A549 (cell line): ENCODE measurements around the gene NBPF1. TPM values are rescaled to one million over a fixed set of nuclear protein-coding genes. Genes with fewer than 3 reads are reported as not detected.
A peak's percentile ranks its signal among the peaks of the same experiment; 100 is the strongest.
"Not testable (repeated sequence)": the region's sequence is repeated elsewhere in the genome, so short reads cannot be mapped to it uniquely, and the experiment has no call there.

Source experiments
- ATAC-seq, 2 experiments: fragments of 200-7000 bp in 1 of 2; fragments of >200 bp in 1 of 2; cut with Nextera tagmentation in 1 of 2; cut with Tn5 transposase in 1 of 2; 3 replicates each; pipeline versions ENCODE4 v1.8.0 to v1.9.1; 2018 to 2020; ENCODE audit warnings: mild to moderate bottlenecking in 1 of 2, moderate library complexity in 1 of 2
- CTCF ChIA-PET: fragments of 300-600 bp; sonication (Branson Sonifier 250); formaldehyde crosslinking; extraction: SDS; loops from one replicate; lab custom pipeline; 2021; ENCODE audit warnings: antibody characterized with exemption, inconsistent platforms; lab: Yijun Ruan, JAX
- POLR2A ChIA-PET: fragments of 350-600 bp; formaldehyde crosslinking; extraction: SDS; loops from one replicate; lab custom pipeline; 2021; ENCODE audit warnings: antibody characterized with exemption, inconsistent platforms; lab: Yijun Ruan, JAX
- DNase-seq, 2 experiments: peaks; one replicate each; pipeline versions ENCODE4 v3.0.0 to v3.0.0-alpha.2; 2011 to 2016; ENCODE audit warnings: low read depth in 1 of 2, low spot score in 1 of 2
- FAIRE-seq: peaks from 2 replicates; lab custom pipeline; 2011; peaks lifted over from hg19 to GRCh38; lab: Jason Lieb, UNC
- H3K27ac ChIP-seq, 2 experiments: fragments of >200 bp; sonication (Bioruptor Twin); formaldehyde crosslinking; 3 replicates each; pipeline ENCODE4 v1.5.1; 2016 to 2017
- H3K4me1 ChIP-seq: fragments of >200 bp; sonication (Bioruptor Twin); formaldehyde crosslinking; 3 replicates; pipeline ENCODE4 v1.6.1; 2016
- H3K4me2 ChIP-seq: fragments of >200 bp; sonication (Bioruptor Twin); formaldehyde crosslinking; 3 replicates; pipeline ENCODE4 v1.6.1; 2016
- H3K4me3 ChIP-seq: fragments of >200 bp; sonication (Bioruptor Twin); formaldehyde crosslinking; 3 replicates; pipeline ENCODE4 v1.5.1; 2016
- H3K9me3 ChIP-seq: fragments of >200 bp; sonication (Bioruptor Twin); formaldehyde crosslinking; 3 replicates; pipeline ENCODE4 v1.6.1; 2016
- CTCF ChIP-seq: fragments of >200 bp; sonication (Bioruptor Twin); formaldehyde crosslinking; IDR thresholded peaks from 3 replicates; pipeline ENCODE4 v1.5.1; 2016
- E2F6 ChIP-seq: IDR thresholded peaks from 2 replicates; pipeline ENCODE4 v1.6.1; 2012; ENCODE audit warnings: low read depth, borderline replicate concordance
- FOXS1 ChIP-seq: fragments of 250-450 bp; sonication (Bioruptor Pico); IDR thresholded peaks from 2 replicates; pipeline ENCODE4 v1.5.0; 2020; ENCODE audit warnings: mild to moderate bottlenecking, moderate library complexity
- GATA3 ChIP-seq: IDR thresholded peaks from 2 replicates; pipeline ENCODE4 v1.6.1; 2012; ENCODE audit warnings: borderline replicate concordance
- HDAC2 ChIP-seq: fragments of 200-600 bp; sonication (generic); IDR thresholded peaks from 2 replicates; pipeline ENCODE4 v1.6.1; 2016
- HOXA7 ChIP-seq: fragments of 250-450 bp; sonication (Bioruptor Pico); IDR thresholded peaks from 2 replicates; pipeline ENCODE4 v1.5.0; 2020; ENCODE audit warnings: mild to moderate bottlenecking, moderate library complexity
- HOXB13 ChIP-seq: fragments of 250-450 bp; sonication (Bioruptor Pico); IDR thresholded peaks from 2 replicates; pipeline ENCODE4 v1.5.0; 2020; ENCODE audit warnings: low read depth, mild to moderate bottlenecking, moderate library complexity
- JUN ChIP-seq, 2 experiments: fragments of >200 bp; sonication (Bioruptor Twin); formaldehyde crosslinking; IDR thresholded peaks; 2 replicates in 1 of 2; 3 replicates in 1 of 2; pipeline ENCODE4 v1.6.1; 2016 to 2017
- KDM5A ChIP-seq: fragments of 200-600 bp; sonication (generic); IDR thresholded peaks from 2 replicates; pipeline ENCODE4 v1.6.1; 2016; ENCODE audit warnings: antibody characterized with exemption, mild to moderate bottlenecking
- MAX ChIP-seq: IDR thresholded peaks from 2 replicates; pipeline ENCODE4 v1.6.1; 2012
- MAZ ChIP-seq: fragments of 150-350 bp; IDR thresholded peaks from 2 replicates; pipeline ENCODE4 v1.6.1; 2014; ENCODE audit warnings: antibody characterized with exemption, low read depth, low read length, borderline replicate concordance
- MYC ChIP-seq: IDR thresholded peaks from 2 replicates; pipeline ENCODE4 v1.6.1; 2012; ENCODE audit warnings: mild to moderate bottlenecking, inconsistent platforms, low read length, improper control_type of control experiment, borderline replicate concordance
- PBX3 ChIP-seq: IDR thresholded peaks from 2 replicates; pipeline ENCODE4 v1.6.1; 2012
- POLR2A ChIP-seq: IDR thresholded peaks from 2 replicates; pipeline ENCODE4 v1.6.1; 2012; ENCODE audit warnings: mild to moderate bottlenecking, low read length
- RAD21 ChIP-seq, 2 experiments: fragments of >200 bp in 1 of 2; sonication (Bioruptor Twin) in 1 of 2; formaldehyde crosslinking in 1 of 2; IDR thresholded peaks in 1 of 2; conservative IDR thresholded peaks in 1 of 2; 2 replicates in 1 of 2; 3 replicates in 1 of 2; pipeline ENCODE4 v1.6.1; 2012 to 2018; ENCODE audit warnings: inconsistent platforms in 1 of 2
- RCOR1 ChIP-seq: fragments of 150-350 bp; IDR thresholded peaks from 2 replicates; pipeline ENCODE4 v1.6.1; 2014; ENCODE audit warnings: antibody characterized with exemption, low read length, low read depth
- RNF2 ChIP-seq: fragments of 200-600 bp; sonication (generic); IDR thresholded peaks from 2 replicates; pipeline ENCODE4 v1.6.1; 2016; ENCODE audit warnings: low read depth, mild to moderate bottlenecking, antibody characterized with exemption, moderate library complexity, borderline replicate concordance
- SMC3 ChIP-seq: fragments of >200 bp; sonication (Bioruptor Twin); formaldehyde crosslinking; IDR thresholded peaks from 3 replicates; pipeline ENCODE4 v1.6.1; 2018; ENCODE audit warnings: inconsistent platforms
- TFCP2L1 ChIP-seq: fragments of 250-450 bp; sonication (Bioruptor Pico); IDR thresholded peaks from 2 replicates; pipeline ENCODE4 v1.5.0; 2021; ENCODE audit warnings: mild to moderate bottlenecking
- TP53 ChIP-seq: fragments of 250-450 bp; sonication (Bioruptor Pico); IDR thresholded peaks from 2 replicates; pipeline ENCODE4 v1.5.0; 2021; ENCODE audit warnings: mild to moderate bottlenecking, moderate library complexity
- WGBS: methylation state at CpG from one replicate; pipeline ENCODE4 v1.1.6; 2017; ENCODE audit errors: missing lambda C conversion rate; 5-methylcytosine and 5-hydroxymethylcytosine counted together
- polyA minus RNA-seq: library from RNA; depleted of rRNA, polyadenylated mRNA; stranded (reverse); fragments of >200 nt; gene quantifications from 2 replicates; pipeline ENCODE4 v1.2.3, GENCODE V29; 2011; rRNA and poly(A)+ RNA removed
- polyA plus RNA-seq, 4 experiments: library from polyadenylated mRNA; depleted of rRNA in 3 of 4; stranded (reverse); fragments of >200 nt; fragmentation: RNase III in 1 of 4; extraction: RNeasy Plus Mini Kit Qiagen cat#74134 plus additional on column Dnase treatment in 1 of 4; gene quantifications; 2 replicates in 3 of 4; 3 replicates in 1 of 4; pipeline ENCODE4 v1.2.3, GENCODE V29; 2011 to 2017
- TF ChIP-seq, protein P1 (sequence below): fragments of 200-600 bp; sonication (generic); IDR thresholded peaks from 2 replicates; pipeline ENCODE4 v1.6.1; 2016; ENCODE audit warnings: antibody characterized with exemption, mild to moderate bottlenecking, moderate library complexity
- TF ChIP-seq, protein P2 (sequence below): fragments of >200 bp; sonication (Bioruptor Twin); formaldehyde crosslinking; IDR thresholded peaks from 3 replicates; pipeline ENCODE4 v1.6.1; 2016
- TF ChIP-seq, protein P3 (sequence below): fragments of 450-650 bp; IDR thresholded peaks from 2 replicates; pipeline ENCODE4 v1.6.1; 2014; ENCODE audit warnings: antibody characterized with exemption

The NBPF1 gene
- 36.8 and 37.0 TPM in 2 replicates for polyA plus RNA-seq (2011; rRNA removed)
- polyA plus RNA-seq (2012; cell fraction: cytosol; rRNA removed), result 10.7 and 13.8 TPM in 2 replicates
- 10.4 and 13.8 TPM in 2 replicates for polyA plus RNA-seq (2012; cell fraction: nucleus; rRNA removed)
- polyA plus RNA-seq (2017; fragmentation: RNase III; extraction: RNeasy Plus Mini Kit Qiagen cat#74134 plus additional on column Dnase treatment), result 23.0 to 24.5 TPM (median 23.9 TPM) in 3 replicates
- polyA minus RNA-seq, result 58.3 and 65.1 TPM in 2 replicates

DNA sequence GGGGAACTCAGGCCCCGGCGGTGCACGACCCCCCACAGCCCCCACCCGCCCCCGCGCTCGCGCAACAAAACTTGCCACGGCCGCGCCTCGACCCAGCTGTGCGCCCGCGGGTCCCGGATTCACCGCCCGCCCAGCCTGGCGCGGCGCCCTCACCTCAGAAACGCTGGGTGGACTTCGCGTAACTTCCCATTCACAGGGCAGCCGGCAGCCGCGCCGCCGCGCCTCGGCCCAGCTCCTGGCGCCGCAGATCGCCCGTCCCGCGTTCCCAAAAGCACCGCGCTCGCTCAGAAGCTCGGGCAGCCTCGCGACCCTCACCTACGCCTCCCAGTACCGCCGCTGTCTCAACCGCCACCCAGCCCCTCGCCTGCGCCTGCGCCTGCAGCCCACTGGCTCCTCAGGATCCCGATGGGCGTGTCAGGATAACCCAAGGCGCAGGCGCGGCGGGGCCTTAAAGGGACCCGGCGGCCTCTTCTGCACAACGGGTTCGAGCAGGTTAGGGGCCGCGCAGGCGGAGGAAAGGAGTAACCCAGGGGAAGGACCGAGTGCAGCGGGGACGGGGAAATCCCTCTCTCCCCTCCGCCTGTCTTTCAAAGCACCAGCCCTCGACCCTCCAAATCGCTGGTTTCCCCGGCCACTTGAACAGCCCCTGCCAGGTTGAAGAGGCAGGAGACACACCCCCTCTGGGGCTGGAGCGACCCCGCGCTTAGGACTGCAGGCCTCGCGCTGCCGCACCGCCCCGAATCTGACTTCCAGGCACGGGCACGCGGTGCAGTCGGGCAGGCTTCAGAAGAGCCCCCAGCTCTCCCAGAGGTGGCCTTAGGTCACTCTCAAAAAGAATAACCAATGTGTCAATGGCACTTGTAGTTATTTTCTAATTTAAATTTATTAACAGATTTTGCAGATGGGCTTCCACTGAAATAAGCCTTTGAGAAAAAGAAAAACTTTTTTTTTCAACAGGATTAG lies at the start of gene NBPF1:
Gene NBPF1, minus strand, starts transcription at position 380 of the 963 bp plus-strand sequence.
- Histone ChIP-seq H3K4me2 (peak within 1 kb of the TSS; percentile 72), H3K4me3 (peak within 1 kb of the TSS; percentile 70), H3K27ac (peak within 1 kb of the TSS; percentile 79 to 84), H3K4me1 (peaks cover 15% of the 10 kb centered on the region), H3K9me3 (no peaks in the 10 kb centered on the region)
- ATAC-seq (peak; percentile 96 to 99), DNase-seq (peak; percentile 96 to 100), FAIRE-seq (no peak)
- TF ChIP-seq, protein P1, sequence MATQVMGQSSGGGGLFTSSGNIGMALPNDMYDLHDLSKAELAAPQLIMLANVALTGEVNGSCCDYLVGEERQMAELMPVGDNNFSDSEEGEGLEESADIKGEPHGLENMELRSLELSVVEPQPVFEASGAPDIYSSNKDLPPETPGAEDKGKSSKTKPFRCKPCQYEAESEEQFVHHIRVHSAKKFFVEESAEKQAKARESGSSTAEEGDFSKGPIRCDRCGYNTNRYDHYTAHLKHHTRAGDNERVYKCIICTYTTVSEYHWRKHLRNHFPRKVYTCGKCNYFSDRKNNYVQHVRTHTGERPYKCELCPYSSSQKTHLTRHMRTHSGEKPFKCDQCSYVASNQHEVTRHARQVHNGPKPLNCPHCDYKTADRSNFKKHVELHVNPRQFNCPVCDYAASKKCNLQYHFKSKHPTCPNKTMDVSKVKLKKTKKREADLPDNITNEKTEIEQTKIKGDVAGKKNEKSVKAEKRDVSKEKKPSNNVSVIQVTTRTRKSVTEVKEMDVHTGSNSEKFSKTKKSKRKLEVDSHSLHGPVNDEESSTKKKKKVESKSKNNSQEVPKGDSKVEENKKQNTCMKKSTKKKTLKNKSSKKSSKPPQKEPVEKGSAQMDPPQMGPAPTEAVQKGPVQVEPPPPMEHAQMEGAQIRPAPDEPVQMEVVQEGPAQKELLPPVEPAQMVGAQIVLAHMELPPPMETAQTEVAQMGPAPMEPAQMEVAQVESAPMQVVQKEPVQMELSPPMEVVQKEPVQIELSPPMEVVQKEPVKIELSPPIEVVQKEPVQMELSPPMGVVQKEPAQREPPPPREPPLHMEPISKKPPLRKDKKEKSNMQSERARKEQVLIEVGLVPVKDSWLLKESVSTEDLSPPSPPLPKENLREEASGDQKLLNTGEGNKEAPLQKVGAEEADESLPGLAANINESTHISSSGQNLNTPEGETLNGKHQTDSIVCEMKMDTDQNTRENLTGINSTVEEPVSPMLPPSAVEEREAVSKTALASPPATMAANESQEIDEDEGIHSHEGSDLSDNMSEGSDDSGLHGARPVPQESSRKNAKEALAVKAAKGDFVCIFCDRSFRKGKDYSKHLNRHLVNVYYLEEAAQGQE, result no peak
- peak; percentile 98 for TF ChIP-seq MAX
- no peak for TF ChIP-seq HOXA7 (CRISPR knock-in tag)
- TF ChIP-seq SMC3, result 0 out of 3 replicates have a peak, but pooled peaks have one; percentile 23
- peak; percentile 68; the same call in 1 of the 2 replicates for TF ChIP-seq TP53 (CRISPR knock-in tag)
- peak; percentile 19; the same call in 1 of the 3 replicates for TF ChIP-seq CTCF
- peak; percentile 94 for TF ChIP-seq E2F6
- TF ChIP-seq, protein P2, sequence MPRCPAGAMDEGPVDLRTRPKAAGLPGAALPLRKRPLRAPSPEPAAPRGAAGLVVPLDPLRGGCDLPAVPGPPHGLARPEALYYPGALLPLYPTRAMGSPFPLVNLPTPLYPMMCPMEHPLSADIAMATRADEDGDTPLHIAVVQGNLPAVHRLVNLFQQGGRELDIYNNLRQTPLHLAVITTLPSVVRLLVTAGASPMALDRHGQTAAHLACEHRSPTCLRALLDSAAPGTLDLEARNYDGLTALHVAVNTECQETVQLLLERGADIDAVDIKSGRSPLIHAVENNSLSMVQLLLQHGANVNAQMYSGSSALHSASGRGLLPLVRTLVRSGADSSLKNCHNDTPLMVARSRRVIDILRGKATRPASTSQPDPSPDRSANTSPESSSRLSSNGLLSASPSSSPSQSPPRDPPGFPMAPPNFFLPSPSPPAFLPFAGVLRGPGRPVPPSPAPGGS, result peak; percentile 99
- TF ChIP-seq PBX3, result peak; percentile 81
- peak; percentile 81 to 94; a peak in 4 of 5 replicates for TF ChIP-seq JUN (IDR thresholded peaks at IDR 0.05)
- peak in 1 of 2 experiments; percentile 30; a peak in 2 of 5 replicates for TF ChIP-seq RAD21 (conservative IDR thresholded peaks at IDR 0.05 in 1 of 2, IDR thresholded peaks at IDR 0.05 in 1 of 2)
- no peak for TF ChIP-seq HDAC2
- peak; percentile 10; the same call in 1 of the 2 replicates for TF ChIP-seq GATA3
- 0 out of 2 replicates have a peak, but pooled peaks have one; percentile 47 for TF ChIP-seq RNF2
- TF ChIP-seq POLR2A, result peak; percentile 98
- TF ChIP-seq RCOR1, result 0 out of 2 replicates have a peak, but pooled peaks have one; percentile 76
- no peak for TF ChIP-seq FOXS1
- TF ChIP-seq, protein P3, sequence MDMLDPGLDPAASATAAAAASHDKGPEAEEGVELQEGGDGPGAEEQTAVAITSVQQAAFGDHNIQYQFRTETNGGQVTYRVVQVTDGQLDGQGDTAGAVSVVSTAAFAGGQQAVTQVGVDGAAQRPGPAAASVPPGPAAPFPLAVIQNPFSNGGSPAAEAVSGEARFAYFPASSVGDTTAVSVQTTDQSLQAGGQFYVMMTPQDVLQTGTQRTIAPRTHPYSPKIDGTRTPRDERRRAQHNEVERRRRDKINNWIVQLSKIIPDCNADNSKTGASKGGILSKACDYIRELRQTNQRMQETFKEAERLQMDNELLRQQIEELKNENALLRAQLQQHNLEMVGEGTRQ, result peak; percentile 56; the same call in 1 of the 2 replicates
- TF ChIP-seq TFCP2L1 (CRISPR knock-in tag), result peak; percentile 92
- 0 out of 2 replicates have a peak, but pooled peaks have one; percentile 38 for TF ChIP-seq HOXB13 (CRISPR knock-in tag)
- no peak for TF ChIP-seq KDM5A
- TF ChIP-seq MYC, result no peak; the same call in 1 of the 2 replicates
- TF ChIP-seq MAZ, result peak; percentile 53; the same call in 1 of the 2 replicates
- under 1% methylated on average over 75 of the region's 82 CpGs for WGBS
- ChIA-PET CTCF (interaction anchor here (0.9 to 9.0 kb wide), 4 partner anchors 11 to 338 kb away, joined by 3 to 98 read pairs (median 8); no protein-coding TSS in a partner anchor), POLR2A (interaction anchor here (0.7 to 1.1 kb wide), 4 partner anchors 9 to 338 kb away, joined by 3 read pairs; no protein-coding TSS in a partner anchor)

GRCh38 chr1:16658234-16658633 lies 44.9 kb upstream of the NBPF1 start:
- DNase-seq, POLR2A ChIA-PET: not testable (repeated sequence)

More at GRCh38 chr1:16658234-16658633, 44.9 kb upstream of the NBPF1 start:
- CTCF ChIA-PET, FAIRE-seq, H3K4me2 ChIP-seq, H3K4me1 ChIP-seq, ATAC-seq, H3K27ac ChIP-seq, H3K4me3 ChIP-seq, H3K9me3 ChIP-seq: not testable (repeated sequence)
- 91% methylated on average over 12 of the region's 32 CpGs for WGBS
